ENCODE data around the gene IFI35. TPM values are rescaled to one million over a fixed set of nuclear protein-coding genes. Genes with fewer than 3 reads are reported as not detected.

The IFI35 gene
- total and polyA plus RNA-seq, 9 of the 15 experiments (the other 6 are each of a cell fraction or from before 2014, with no cell fraction given): 4.4 to 13.1 (median 10.2) TPM

GRCh38 chr17:42997390-42997983 lies 9.1 kb upstream of the IFI35 start:
- FAIRE-seq: no peak
- peak overlapping the region; percentile 40 to 95; a peak in 3 of 4 replicates for H3K9ac ChIP-seq (ENCODE audit: insufficient read depth in 1 of 2, low read depth in 2 of 2, low read length in 2 of 2)

More at GRCh38 chr17:42997390-42997983, 9.1 kb upstream of the IFI35 start:
- no peak for ATAC-seq
- CTCF ChIA-PET (ENCODE audit: low intra/inter-chr PET ratio): interaction anchor here (0.6 to 1.4 kb wide), 5 partner anchors 59 to 486 kb away, joined by 3 to 8 read pairs (median 3); partner anchors contain the start of genes AOC2, DHX8 and PSME3
- peaks cover 14 to 18% of the 10 kb centered on the region in 2 experiments; a peak in 4 of 5 replicates for H3K4me1 ChIP-seq (replicated peaks in 1 of 2; ENCODE audit: control insufficient read depth in 2 of 2, insufficient read depth in 2 of 2, low read length in 2 of 2)
- no peaks in the 10 kb centered on the region for H3K9me3 ChIP-seq (replicated peaks; ENCODE audit: control insufficient read depth, insufficient read depth, low read depth, low read length)
- intact Hi-C loops (cut with micrococcal nuclease): loop anchor here (5.0 kb wide), 1 partner anchor 60 kb away; no protein-coding TSS in a partner anchor
- no peaks in the 10 kb centered on the region for H3K9me1 ChIP-seq (ENCODE audit: control insufficient read depth, insufficient read depth, low read length)
- peaks cover 33% of the 10 kb centered on the region for H3K79me2 ChIP-seq (ENCODE audit: control insufficient read depth, insufficient read depth, low read length)
- H3K27me3 ChIP-seq (ENCODE audit: control insufficient read depth in 2 of 2, insufficient read depth in 2 of 2, low read length in 2 of 2): no peaks in the 10 kb centered on the region
- peaks cover 2% of the 10 kb centered on the region; the same call in 1 of the 2 replicates for H4K20me1 ChIP-seq (replicated peaks; ENCODE audit: control insufficient read depth, insufficient read depth, low read length)
- no peak for DNase-seq (ENCODE audit: extremely low read depth in 1 of 4, low spot score in 3 of 4)
- TF ChIP-seq STAT5A (IDR thresholded peaks at IDR 0.05; ENCODE audit: borderline replicate concordance, low read length): 0 out of 2 replicates have a peak, but pooled peaks have one; percentile 5
- peak; percentile 15 for TF ChIP-seq BRD9 (IDR thresholded peaks at IDR 0.05; ENCODE audit: low read depth, partially characterized antibody)
- no peak for TF ChIP-seq FOXK1 (CRISPR knock-in tag; IDR thresholded peaks at IDR 0.05; ENCODE audit: borderline replicate concordance)
- TF ChIP-seq HMBOX1 (IDR thresholded peaks at IDR 0.05): peak; percentile 31; the same call in 1 of the 2 replicates
- peak; percentile 20; the same call in 1 of the 2 replicates for TF ChIP-seq ZNF175 (CRISPR knock-in tag; IDR thresholded peaks at IDR 0.05; ENCODE audit: low read depth)
- peak overlapping the region; percentile 93 for H3K4me3 ChIP-seq
- in situ Hi-C loops (cut with MboI): no loop called here
- H3K27ac ChIP-seq (ENCODE audit: extremely low read depth, low read depth, low read length): peak overlapping the region; percentile 94
- H3K4me2 ChIP-seq (ENCODE audit: insufficient read depth, low read length): peak overlapping the region; percentile 99
- TSS peak; percentile 48 for BruUV-seq (replicated peaks)
- POLR2A ChIA-PET: interaction anchor here (0.5 to 2.7 kb wide), 33 partner anchors 9 to 420 kb away, joined by 3 to 31 read pairs (median 5); partner anchors contain the start of genes AOC2, BECN1, IFI35 and NBR1
- peaks cover 59% of the 10 kb centered on the region for H3K36me3 ChIP-seq (ENCODE audit: control insufficient read depth, insufficient read depth, low read length)
- peak overlapping the region; percentile 85 for H2AFZ ChIP-seq (ENCODE audit: low read depth, low read length)
- WGBS (ENCODE audit: insufficient coverage, low coverage, missing lambda C conversion rate): 9% methylated on average over 5 of the region's 5 CpGs
